DND-41 (cell line): ENCODE results near the gene MSH5.

Source experiments
- ATAC-seq: fragments of 200-7000 bp; cut with Tn5 transposase; 3 replicates; pipeline ENCODE4 v1.9.1; 2021; ENCODE audit warnings: low read depth; ENCODE audit not compliant: insufficient read depth
- DNase-seq: peaks from one replicate; pipeline ENCODE4 v3.0.0-alpha.2; 2020
- H2AFZ ChIP-seq: 2 replicates; pipeline ENCODE4 v1.6.0; 2012; ENCODE audit warnings: low read depth, low read length
- H3K27ac ChIP-seq: 2 replicates; pipeline ENCODE4 v1.5.1; 2012; ENCODE audit warnings: low read length, inconsistent platforms
- H3K27me3 ChIP-seq: fragments of 200-600 bp; sonication (generic); 2 replicates; pipeline ENCODE4 v1.6.0; 2012; ENCODE audit warnings: low read length, mild to moderate bottlenecking, inconsistent platforms; ENCODE audit not compliant: insufficient read depth, poor library complexity
- H3K36me3 ChIP-seq: 2 replicates; pipeline ENCODE4 v1.5.1; 2012; ENCODE audit warnings: low read length, inconsistent platforms; ENCODE audit not compliant: insufficient read depth
- H3K4me1 ChIP-seq: 2 replicates; pipeline ENCODE4 v1.5.1; 2012; ENCODE audit warnings: mild to moderate bottlenecking, low read length; ENCODE audit not compliant: insufficient read depth
- H3K4me2 ChIP-seq: 2 replicates; pipeline ENCODE4 v1.6.0; 2012; ENCODE audit warnings: mild to moderate bottlenecking, moderate library complexity, low read length, inconsistent platforms; ENCODE audit not compliant: insufficient read depth
- H3K4me3 ChIP-seq, 2 experiments: fragments of 200-600 bp in 1 of 2; shearing (Covaris generic) in 1 of 2; 2 replicates each; pipeline ENCODE4 v1.5.1; 2012 to 2016; ENCODE audit warnings: inconsistent platforms in 2 of 2, low read length in 2 of 2, mild to moderate bottlenecking in 2 of 2, low read depth in 1 of 2, moderate library complexity in 1 of 2
- H3K79me2 ChIP-seq: 2 replicates; pipeline ENCODE4 v1.6.0; 2012; ENCODE audit warnings: low read length, inconsistent platforms; ENCODE audit not compliant: insufficient read depth
- H3K9ac ChIP-seq: 2 replicates; pipeline ENCODE4 v1.6.0; 2012; ENCODE audit warnings: low read depth, mild to moderate bottlenecking, inconsistent platforms, low read length, moderate library complexity
- H3K9me3 ChIP-seq: 2 replicates; pipeline ENCODE4 v1.5.1; 2012; ENCODE audit warnings: low read length, moderate library complexity, mild to moderate bottlenecking, inconsistent platforms; ENCODE audit not compliant: insufficient read depth, severe bottlenecking
- H4K20me1 ChIP-seq: 2 replicates; pipeline ENCODE4 v1.6.0; 2012; ENCODE audit warnings: low read length; ENCODE audit not compliant: insufficient read depth
- CTCF ChIP-seq: IDR thresholded peaks from 2 replicates; pipeline ENCODE4 v1.5.1; 2012; ENCODE audit warnings: borderline replicate concordance, low read length, moderate library complexity, mild to moderate bottlenecking; ENCODE audit not compliant: poor library complexity, severe bottlenecking; ENCODE audit errors: extremely low read depth
- EZH2 ChIP-seq: IDR thresholded peaks from 3 replicates; pipeline ENCODE4 v1.6.1; 2012; ENCODE audit warnings: borderline replicate concordance, low read depth, mild to moderate bottlenecking, moderate library complexity, low read length, inconsistent platforms; ENCODE audit not compliant: severe bottlenecking

The MSH5 gene

GRCh38 chr6:31765910-31766794 lies 26.3 kb downstream of the MSH5 start:
- H3K79me2 ChIP-seq, result no peaks in the 10 kb centered on the region
- H3K27me3 ChIP-seq, result no peaks in the 10 kb centered on the region
- H3K9ac ChIP-seq, result no peak overlapping the region
- no peaks in the 10 kb centered on the region for H3K4me1 ChIP-seq
- H4K20me1 ChIP-seq, result peaks cover 4% of the 10 kb centered on the region; the same call in 1 of the 2 replicates
- H3K4me2 ChIP-seq, result no peak overlapping the region
- TF ChIP-seq EZH2 (no peak), CTCF (no peak)
- H3K36me3 ChIP-seq, result peaks cover 32% of the 10 kb centered on the region
- H3K4me3 ChIP-seq, result no peak overlapping the region
- no peaks in the 10 kb centered on the region for H3K9me3 ChIP-seq
- ATAC-seq, result no peak
- no peak overlapping the region for H2AFZ ChIP-seq
- H3K27ac ChIP-seq, result no peak overlapping the region
- no peak for DNase-seq

- TF ChIP-seq EZH2, result no peak
- no peak for TF ChIP-seq CTCF
- DNase-seq (no peak), ATAC-seq (no peak)
- Histone ChIP-seq H3K36me3 (peaks cover 22% of the 10 kb centered on the region), H3K4me2 (no peak overlapping the region), H3K27me3 (no peaks in the 10 kb centered on the region), H3K4me1 (peaks cover 4% of the 10 kb centered on the region; the same call in 1 of the 2 replicates), H3K27ac (no peak overlapping the region), H3K79me2 (no peaks in the 10 kb centered on the region), H2AFZ (no peak overlapping the region), H3K4me3 (no peak overlapping the region), H3K9me3 (no peaks in the 10 kb centered on the region), H3K9ac (no peak overlapping the region), H4K20me1 (peaks cover 4% of the 10 kb centered on the region; the same call in 1 of the 2 replicates)
Measured at GRCh38 chr6:31767096-31767645, 27.4 kb downstream of the MSH5 start.

GRCh38 chr6:31768363-31769257 lies 28.8 kb downstream of the MSH5 start:
- Histone ChIP-seq H3K79me2 (no peaks in the 10 kb centered on the region), H3K9me3 (no peaks in the 10 kb centered on the region), H3K27me3 (no peaks in the 10 kb centered on the region), H3K4me1 (peaks cover 16% of the 10 kb centered on the region), H3K4me3 (no peak overlapping the region), H3K4me2 (no peak overlapping the region), H3K9ac (no peak overlapping the region), H2AFZ (no peak overlapping the region), H4K20me1 (0 out of 2 replicates have a peak, but pooled peaks cover under 1% of the 10 kb centered on the region), H3K36me3 (peaks cover 7% of the 10 kb centered on the region), H3K27ac (no peak overlapping the region)
- TF ChIP-seq CTCF (no peak), EZH2 (no peak)
- ATAC-seq, result no peak
- no peak for DNase-seq
